CD4-positive, alpha-beta T cell treated with Interleukin-10 for 1 hour (primary cell): ENCODE data around the gene HLCS.
"Not testable (repeated sequence)": the region's sequence is repeated elsewhere in the genome, so short reads cannot be mapped to it uniquely, and the experiment has no call there.

Experiments used
- DNase-seq: peaks from one replicate; pipeline ENCODE4 v3.0.0-alpha.2; 2020

Gene HLCS

DNA sequence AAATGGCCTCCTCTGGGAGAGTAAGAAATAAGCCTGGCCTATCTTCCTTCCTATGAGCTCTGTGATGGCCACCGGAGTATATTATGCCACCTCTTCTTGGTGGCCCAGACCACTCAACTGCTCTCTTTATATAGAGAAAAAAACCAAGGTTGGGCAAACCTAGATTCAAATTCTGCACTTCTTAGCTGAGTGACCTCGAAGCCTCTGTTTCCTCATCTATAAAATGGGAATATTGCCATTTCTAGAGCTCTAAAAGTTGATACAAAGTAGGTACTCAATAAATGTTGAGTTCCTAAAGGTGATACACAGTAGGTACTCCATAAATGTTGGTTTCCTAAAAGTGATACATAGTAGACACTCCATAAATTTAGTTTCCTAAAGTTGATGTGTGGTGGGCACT lies 120.7 kb downstream of the HLCS start:
- DNase-seq, result no peak

DNA sequence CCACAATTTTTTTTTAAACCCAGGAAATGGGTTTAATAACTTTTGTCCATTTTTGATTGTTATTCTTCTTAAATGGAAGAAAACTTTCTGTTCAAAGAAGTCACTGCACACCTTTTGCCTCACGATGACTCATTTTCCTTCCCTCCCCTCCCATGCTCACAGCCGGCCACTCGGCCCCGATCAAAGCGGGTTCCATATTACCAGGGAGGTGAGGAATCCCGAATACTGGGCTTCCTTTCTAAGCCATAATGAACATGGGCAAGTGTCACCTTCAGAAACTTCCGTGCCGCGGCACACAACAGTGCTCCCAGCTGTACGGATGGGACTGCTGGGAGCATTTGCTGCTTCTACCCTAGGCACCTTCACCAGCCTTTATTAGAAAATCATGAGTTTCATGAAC lies 121.4 kb downstream of the HLCS start:
- no peak for DNase-seq

DNA sequence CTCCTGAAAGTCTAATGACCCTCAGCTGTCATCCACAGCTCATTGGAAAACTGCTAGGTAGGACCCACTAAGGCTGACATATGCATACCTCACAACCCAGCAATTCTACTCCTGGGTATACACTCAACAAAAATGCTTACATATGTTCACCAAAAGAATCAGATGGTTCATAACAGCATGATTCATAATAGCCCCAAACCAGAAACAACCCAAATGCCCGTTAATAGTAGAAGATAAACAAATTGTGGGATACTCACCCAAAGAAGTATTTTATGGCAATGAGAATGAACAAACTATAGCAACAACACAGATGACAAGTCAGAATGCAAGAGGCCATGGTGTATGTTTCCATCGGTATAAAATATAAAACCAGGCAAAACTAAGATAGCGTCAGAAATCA lies 124.6 kb downstream of the HLCS start:
- no peak for DNase-seq

- no peak for DNase-seq
Observed at GRCh38 chr21:36839735-36840134, 126.7 kb downstream of the HLCS start.

DNA sequence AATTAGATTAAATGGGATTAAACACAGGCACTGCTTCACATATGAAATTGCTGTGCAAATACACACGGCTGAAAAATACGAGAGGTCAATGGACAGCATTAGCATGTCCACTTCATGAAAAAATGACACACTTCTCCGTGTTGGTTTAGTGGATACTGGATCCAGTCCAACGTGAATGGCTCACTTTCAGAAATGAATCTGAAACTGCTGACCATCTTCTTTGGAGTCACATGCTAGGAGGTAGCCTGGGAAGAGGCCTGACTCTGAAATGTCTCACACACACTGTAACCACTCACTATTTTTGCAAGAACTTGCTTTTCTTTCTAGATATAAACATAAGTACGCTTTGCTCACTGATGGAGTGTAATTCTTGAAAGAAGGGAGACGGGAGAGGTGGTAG lies 127.3 kb downstream of the HLCS start:
- no peak for DNase-seq

DNA sequence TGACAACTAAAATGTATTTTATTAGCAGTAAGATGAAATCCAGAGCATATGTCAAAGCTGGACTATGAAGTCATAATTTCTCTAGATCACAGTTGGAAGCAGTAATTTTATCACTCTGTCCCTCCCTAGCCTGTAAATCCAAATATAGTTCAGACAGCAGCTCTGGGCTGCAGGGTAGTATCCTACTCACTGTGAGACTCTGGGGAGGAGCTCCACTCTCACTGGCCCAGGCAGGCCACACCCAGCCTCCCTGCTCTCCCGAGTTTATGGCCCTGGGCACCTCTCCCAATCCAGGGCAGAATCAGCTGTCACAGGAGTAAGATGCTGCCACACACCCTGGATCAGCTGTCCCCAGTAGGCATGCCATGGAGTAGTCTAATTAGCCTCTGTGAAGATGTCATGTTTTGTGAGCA lies 131.1 kb downstream of the HLCS start:
- no peak for DNase-seq

GRCh38 chr21:36834192-36834591 lies 132.3 kb downstream of the HLCS start:
- DNase-seq, result no peak

DNA sequence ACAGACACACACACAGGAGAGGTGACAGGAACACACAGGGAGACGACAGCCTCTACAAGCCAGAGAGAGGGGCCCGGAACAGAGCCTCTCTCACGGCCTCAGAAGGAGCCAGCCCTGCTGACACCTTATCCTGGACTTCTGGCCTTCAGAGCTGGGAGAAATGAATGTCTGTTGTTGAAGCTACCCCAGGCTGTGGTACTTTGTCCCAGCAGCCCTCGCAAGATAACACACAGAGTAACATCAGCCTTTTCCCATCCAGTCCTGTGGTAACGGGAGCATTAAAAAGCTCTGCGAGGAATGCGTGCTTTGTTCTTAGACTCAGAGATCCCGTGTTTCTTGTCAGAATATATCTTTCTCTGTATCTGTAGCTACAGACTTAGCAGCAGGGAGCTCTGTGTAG lies 136.4 kb downstream of the HLCS start:
- DNase-seq, result no peak

DNA sequence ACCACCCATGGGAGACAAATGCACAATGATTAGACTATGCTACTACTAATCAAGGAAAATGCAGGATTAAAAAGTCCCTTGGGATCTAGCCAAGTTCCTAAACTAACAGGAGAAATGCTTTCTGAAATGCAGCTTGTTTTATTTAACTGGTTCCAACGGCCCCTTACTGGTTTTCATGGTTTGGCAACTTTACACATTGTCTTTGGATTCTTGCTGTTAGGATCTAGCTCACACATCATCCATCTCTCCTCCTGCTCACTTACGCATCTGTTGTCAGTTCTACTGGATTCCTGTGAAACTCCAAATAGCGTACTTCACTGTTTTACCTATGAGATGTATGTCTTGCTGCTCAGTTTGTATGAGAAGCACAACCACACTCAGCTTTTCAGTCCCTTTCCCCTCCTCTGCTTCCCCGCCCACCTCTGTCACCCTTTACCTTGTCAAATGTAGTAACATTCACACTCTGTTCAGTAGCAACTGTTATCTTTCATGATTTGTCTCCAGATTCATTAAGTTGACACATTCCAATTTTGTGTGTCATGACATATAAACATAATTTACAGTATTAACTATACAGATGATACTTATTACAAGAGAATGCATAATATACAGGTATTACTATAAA lies 137.5 kb downstream of the HLCS start:
- no peak for DNase-seq

GRCh38 chr21:36828208-36828607 lies 138.3 kb downstream of the HLCS start:
- no peak for DNase-seq

DNA sequence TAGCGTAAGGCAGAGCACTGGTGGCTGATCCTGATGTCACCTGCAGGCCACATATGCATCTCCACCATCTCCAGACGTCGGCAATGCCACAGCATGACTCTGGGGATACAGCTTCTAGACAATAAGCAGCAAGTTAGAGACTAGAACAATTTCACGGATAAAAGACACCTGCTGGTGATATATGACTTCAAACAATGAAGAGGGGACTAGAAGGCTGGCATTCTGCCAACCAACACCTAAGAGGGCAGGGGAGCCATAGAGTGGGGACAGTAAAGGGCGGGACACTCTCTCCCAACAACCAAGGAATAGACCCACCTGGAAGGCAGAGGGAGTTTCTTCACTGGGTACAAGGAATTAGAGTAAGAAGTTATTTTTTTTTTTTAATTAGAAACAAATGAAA lies 140.8 kb downstream of the HLCS start:
- DNase-seq, result no peak

DNA sequence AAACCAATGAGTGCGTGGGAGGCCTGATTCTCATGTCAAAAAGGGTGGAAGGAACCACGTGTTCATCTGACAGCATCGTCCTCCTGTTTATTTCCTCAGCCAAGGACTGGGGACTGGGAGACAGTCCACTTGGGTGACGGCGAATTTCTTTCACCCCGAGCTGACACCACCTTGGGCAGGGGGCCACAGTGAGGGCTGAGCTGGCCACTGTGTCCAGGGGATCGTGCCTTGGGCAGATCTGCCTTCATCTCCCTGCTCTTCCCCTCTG lies 145.5 kb downstream of the HLCS start:
- no peak for DNase-seq

DNA sequence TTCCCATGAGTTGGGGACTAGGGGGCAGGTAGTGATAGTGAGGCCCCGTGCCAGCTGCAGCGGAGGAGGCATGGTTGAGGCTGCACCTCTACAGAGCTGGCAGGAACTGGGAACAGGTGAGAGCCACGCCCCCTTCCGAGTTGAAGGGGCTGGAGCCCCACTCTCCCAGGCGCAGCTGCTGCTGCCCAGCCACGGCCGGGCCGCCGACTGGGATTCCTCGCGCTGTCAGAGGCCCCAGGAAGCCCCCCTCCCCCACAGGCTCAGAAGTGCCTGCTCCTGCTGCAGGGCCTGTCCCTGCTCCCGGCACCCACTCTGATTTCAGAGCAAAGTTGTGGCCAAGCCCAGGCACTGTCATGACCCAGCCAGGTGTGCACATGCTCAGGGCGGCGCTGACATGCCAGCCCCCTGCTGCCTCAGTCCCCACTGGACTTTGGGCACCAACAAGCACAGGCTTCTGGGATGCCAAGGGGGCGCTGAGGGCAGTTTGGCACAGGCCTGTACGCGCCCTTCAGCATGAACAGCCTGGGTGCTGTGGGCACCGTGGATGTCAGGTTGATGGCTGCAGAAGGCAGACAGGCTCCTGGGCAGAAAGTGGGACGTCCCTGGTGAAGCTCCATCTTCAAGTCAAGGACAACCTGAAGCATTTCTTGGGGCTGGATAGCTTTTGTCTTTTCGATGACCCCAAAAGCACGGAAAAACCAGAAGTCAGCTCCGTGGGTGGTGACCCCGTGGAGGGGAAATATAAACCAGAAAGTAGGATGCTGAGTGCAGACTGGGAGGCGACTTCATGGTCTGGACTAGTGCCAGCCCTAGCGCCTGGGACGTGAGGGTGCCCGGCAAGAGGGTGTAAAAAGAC lies 146.1 kb downstream of the HLCS start:
- no peak for DNase-seq

DNA sequence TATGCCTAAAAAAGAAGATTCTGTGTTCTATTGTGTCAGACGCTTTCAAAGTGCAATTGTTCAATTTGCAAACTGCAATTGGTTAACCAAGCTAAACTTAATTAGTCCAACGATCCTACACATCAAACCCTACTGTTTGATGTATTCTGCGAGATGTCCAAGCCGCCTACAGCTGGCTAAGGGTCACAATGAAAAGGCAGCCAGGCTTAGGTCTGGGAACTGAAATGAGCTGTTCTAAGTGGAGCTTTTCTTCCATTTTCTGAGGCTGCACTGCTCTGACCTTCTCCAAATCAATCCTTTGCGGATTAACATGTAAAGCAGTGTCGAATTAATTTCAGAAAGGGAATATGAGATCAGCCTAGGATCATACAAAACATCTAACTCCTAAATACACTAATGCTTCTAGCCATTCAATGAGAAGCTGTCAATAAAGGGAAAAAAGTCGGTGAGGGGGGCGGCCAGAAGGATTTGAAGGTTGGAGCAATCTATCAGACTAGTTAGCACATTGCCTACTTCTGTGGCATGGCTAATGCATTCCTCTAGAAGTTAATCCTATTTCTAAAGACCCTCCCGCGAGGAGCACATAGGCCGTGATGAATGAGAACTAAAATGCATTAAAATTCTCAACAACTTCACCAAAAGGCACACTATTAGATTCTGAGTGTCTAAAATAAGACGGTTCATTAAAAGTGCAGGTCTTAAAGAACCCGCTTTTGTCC lies 148.6 kb downstream of the HLCS start:
- no peak for DNase-seq

GRCh38 chr21:36816561-36817130 lies 149.8 kb downstream of the HLCS start:
- no peak for DNase-seq

- not testable (repeated sequence) for DNase-seq
Observed at GRCh38 chr21:36816026-36816425, 150.4 kb downstream of the HLCS start.

- no peak for DNase-seq
Observed at GRCh38 chr21:36815284-36815683, 151.2 kb downstream of the HLCS start.

DNA sequence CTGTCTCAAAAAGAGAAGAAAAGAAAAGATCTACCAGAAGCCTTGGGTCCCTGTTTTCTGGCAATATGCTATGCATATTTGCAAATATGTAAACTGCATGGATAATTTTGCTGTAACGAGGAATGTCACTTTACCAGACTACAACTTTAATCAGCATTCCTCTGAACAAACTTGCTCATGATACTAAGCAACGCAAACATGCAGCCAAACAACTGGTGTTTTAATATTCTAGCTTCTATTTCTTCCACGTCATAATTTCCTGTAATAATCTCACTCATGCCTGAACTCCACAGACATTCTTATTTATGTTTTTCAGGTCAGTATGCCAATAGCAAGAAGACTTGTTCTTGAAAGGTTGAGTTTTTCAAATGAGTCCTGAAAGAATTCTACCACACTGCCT lies 153.4 kb downstream of the HLCS start:
- no peak for DNase-seq

- DNase-seq, result no peak
Observed at GRCh38 chr21:36811762-36812161, 154.7 kb downstream of the HLCS start.

- DNase-seq, result no peak
Observed at GRCh38 chr21:36810443-36810842, 156.0 kb downstream of the HLCS start.

- DNase-seq, result no peak
Observed at GRCh38 chr21:36807422-36807928, 159.0 kb downstream of the HLCS start.

DNA sequence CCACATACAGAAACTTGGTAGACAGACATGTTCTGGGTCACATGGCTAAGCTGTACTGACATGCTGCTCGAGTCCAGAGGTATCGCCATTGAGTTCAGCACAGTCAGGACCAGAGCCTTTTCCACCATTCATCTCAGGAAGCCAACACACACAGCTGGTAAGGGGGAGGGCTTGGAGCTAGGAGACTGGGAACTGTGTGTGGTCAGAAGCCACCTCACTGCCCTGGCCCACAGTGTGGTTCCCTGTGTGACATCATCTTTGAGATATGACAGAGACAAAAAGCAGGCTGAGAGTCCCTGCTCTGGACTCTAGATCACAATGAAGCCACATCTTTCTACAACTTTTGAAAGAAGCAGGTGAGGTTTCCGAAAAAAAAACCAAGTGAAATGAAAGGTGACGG lies 160.4 kb downstream of the HLCS start:
- no peak for DNase-seq

DNA sequence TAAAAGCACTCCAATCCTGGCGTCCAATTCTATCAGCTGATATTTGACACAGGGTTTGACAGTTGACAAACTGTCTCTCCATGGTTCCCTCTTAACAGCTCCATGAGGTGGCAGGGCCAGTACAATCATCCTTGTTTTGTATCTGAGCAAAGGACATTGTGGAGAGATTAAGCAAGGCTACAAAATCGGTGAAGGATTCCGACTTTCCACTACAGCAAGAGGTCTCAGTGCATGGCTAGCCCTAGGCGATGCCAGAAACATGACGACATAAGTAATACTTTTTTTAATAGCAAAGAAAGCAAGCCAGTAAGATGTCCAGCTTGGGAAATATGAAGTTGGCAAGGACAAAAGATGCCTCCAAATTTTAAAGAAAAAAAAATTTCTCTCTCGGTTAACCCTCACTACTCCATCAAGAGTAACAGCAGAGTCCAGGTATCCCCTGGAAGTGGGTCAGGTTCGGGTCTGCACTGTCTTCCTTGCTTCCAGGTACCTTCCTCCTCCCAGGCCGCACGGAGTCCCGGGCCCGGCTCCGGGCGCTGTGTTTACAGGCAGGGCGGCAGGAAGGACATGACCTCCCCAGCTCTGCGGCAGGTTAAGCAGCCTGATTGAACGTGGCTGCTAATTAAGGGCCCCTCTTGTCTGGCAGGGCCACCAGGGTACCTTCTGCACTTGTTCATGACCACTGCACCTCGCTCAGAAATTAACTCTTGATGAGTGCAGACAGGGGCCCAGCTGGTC lies 161.4 kb downstream of the HLCS start:
- DNase-seq, result no peak
